Activated CD8-positive, alpha-beta T cell treated with anti-CD3 and anti-CD28 coated beads for 36 hours (primary cell): ENCODE results near the gene KRTAP6-2. TPM values are rescaled to one million over a fixed set of nuclear protein-coding genes. Genes with fewer than 3 reads are reported as not detected.

ENCODE experiments used
- ATAC-seq: fragments of 200-7000 bp; cut with Tn5 transposase; one replicate; pipeline ENCODE4 v1.10.0; 2021; ENCODE audit warnings: mild to moderate bottlenecking, moderate library complexity
- CTCF ChIA-PET: fragments of 350-600 bp; sonication (Branson Sonifier 250); formaldehyde crosslinking; loops from one replicate; lab custom pipeline; 2021; ENCODE audit warnings: antibody characterized with exemption; lab: Charles Lee
- POLR2A ChIA-PET: fragments of 350-600 bp; sonication (Branson Sonifier 250); formaldehyde crosslinking; loops from one replicate; lab custom pipeline; 2021; ENCODE audit warnings: antibody characterized with exemption; lab: Charles Lee
- DNase-seq: peaks from one replicate; pipeline ENCODE4 v3.0.0-alpha.2; 2020
- H3K27ac Mint-ChIP-seq: one replicate; pipeline ENCODE4 v1.8.0; 2021; ENCODE audit warnings: mild to moderate bottlenecking, mixed read lengths
- H3K27me3 Mint-ChIP-seq: one replicate; pipeline ENCODE4 v1.8.0; 2021; ENCODE audit warnings: mixed read lengths
- H3K36me3 Mint-ChIP-seq: one replicate; pipeline ENCODE4 v1.8.0; 2021; ENCODE audit warnings: low read depth, mixed read lengths
- H3K4me1 Mint-ChIP-seq: one replicate; pipeline ENCODE4 v1.8.0; 2021; ENCODE audit warnings: low read depth, mixed read lengths
- H3K4me3 Mint-ChIP-seq: one replicate; pipeline ENCODE4 v1.8.0; 2021; ENCODE audit warnings: mild to moderate bottlenecking, moderate library complexity, mixed read lengths
- H3K9me3 Mint-ChIP-seq: one replicate; pipeline ENCODE4 v1.8.0; 2021; ENCODE audit warnings: mixed read lengths
- intact Hi-C: fragments of 100-400 bp; cut with micrococcal nuclease; formaldehyde crosslinking; loops from one replicate; pipeline ENCODE4 v1.10.0; 2022
- total RNA-seq, 2 experiments: library from RNA; stranded (reverse); gene quantifications; one replicate each; pipeline ENCODE4 v1.2.3, GENCODE V29; 2021
- TF ChIP-seq, protein P1 (sequence below): fragments of 200-600 bp; IDR thresholded peaks from one replicate; pipeline ENCODE4 v1.8.0; 2022; ENCODE audit warnings: antibody characterized with exemption, mild to moderate bottlenecking

Gene KRTAP6-2
- total RNA-seq, 2 experiments from 2014 or later, result not detected

DNA sequence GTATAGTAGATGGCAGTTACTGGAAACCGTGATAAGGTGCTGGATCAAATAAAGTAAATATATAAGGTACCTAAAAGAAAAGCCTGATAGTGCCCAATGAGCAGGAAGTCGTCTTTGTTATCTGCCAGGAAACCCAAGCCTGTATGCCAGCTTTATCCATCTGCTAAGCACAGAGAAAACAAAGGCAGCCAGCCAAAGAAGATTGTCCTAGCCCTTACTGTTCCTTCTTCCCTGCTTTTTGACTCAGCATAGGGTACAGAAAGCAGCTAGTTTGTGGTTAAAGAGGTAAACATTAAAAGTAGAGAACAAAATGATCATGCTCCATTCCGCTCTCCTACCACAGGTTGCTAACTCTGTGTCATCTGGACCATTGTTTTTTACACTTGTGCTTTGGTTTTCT is 18.6 kb downstream of the KRTAP6-2 start:
- DNase-seq, result no peak
- Mint-ChIP-seq H3K36me3 (no peaks in the 10 kb centered on the region), H3K9me3 (no peaks in the 10 kb centered on the region), H3K4me3 (no peak overlapping the region), H3K27ac (no peak overlapping the region), H3K27me3 (no peaks in the 10 kb centered on the region), H3K4me1 (no peaks in the 10 kb centered on the region)
- TF ChIP-seq, protein P1, sequence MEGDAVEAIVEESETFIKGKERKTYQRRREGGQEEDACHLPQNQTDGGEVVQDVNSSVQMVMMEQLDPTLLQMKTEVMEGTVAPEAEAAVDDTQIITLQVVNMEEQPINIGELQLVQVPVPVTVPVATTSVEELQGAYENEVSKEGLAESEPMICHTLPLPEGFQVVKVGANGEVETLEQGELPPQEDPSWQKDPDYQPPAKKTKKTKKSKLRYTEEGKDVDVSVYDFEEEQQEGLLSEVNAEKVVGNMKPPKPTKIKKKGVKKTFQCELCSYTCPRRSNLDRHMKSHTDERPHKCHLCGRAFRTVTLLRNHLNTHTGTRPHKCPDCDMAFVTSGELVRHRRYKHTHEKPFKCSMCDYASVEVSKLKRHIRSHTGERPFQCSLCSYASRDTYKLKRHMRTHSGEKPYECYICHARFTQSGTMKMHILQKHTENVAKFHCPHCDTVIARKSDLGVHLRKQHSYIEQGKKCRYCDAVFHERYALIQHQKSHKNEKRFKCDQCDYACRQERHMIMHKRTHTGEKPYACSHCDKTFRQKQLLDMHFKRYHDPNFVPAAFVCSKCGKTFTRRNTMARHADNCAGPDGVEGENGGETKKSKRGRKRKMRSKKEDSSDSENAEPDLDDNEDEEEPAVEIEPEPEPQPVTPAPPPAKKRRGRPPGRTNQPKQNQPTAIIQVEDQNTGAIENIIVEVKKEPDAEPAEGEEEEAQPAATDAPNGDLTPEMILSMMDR, result no peak
- no peak for ATAC-seq
- ChIA-PET CTCF (no interaction called here), POLR2A (no interaction called here)
- intact Hi-C loops, result no loop called here

DNA sequence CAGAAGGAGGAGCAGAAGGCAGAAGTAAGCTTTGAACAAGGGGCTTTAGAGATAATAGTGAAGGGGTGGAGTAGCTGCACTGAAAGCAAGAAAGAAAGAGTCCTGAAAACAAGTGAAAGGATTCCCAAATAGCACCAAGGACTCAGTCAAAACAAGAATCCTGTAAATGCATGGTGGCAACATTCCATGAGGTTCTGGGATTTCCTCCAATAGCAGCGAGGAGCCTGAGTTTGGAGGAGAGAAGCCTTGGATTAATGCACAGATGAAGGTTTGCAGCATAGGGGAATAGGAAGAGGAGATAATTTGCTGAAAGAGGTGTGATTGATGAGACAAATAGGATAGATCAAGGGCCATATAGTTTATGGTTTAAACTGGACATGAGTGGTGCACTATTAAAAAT is 19.4 kb downstream of the KRTAP6-2 start:
- Mint-ChIP-seq H3K27ac (no peak overlapping the region), H3K27me3 (no peaks in the 10 kb centered on the region), H3K36me3 (no peaks in the 10 kb centered on the region), H3K4me3 (no peak overlapping the region), H3K4me1 (no peaks in the 10 kb centered on the region), H3K9me3 (no peaks in the 10 kb centered on the region)
- ATAC-seq (no peak), DNase-seq (no peak)
- ChIA-PET POLR2A (no interaction called here), CTCF (interaction anchor here (0.6 kb wide), 1 partner anchor 75 kb away, joined by 3 read pairs; no protein-coding TSS in a partner anchor)
- intact Hi-C loops, result no loop called here
- TF ChIP-seq, protein P1, result no peak

DNA sequence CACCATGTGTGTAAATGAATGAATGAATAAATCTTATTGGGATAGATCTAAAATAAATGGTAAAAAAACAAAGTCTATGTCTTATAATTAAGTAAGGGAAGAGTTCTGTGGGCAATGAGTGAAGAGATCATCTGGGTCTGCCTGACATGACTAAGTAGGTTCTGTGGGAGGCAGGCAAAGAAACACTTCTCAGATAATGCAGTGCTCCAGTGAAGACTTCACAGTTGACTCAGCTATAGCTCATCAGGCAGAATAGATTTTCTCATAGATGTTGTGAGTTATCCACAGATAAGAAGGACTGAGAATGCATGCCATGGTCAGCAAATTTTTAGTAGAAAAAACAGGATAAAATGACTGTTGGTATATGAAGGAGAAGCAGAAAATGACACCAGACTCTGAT is 20.9 kb downstream of the KRTAP6-2 start:
- DNase-seq (no peak), ATAC-seq (no peak)
- H3K4me3 Mint-ChIP-seq, result no peak overlapping the region
- ChIA-PET CTCF (no interaction called here), POLR2A (no interaction called here)
- H3K36me3 Mint-ChIP-seq, result no peaks in the 10 kb centered on the region
- TF ChIP-seq, protein P1, result no peak
- no peaks in the 10 kb centered on the region for H3K9me3 Mint-ChIP-seq
- intact Hi-C loops, result no loop called here
- no peaks in the 10 kb centered on the region for H3K4me1 Mint-ChIP-seq
- no peak overlapping the region for H3K27ac Mint-ChIP-seq
- H3K27me3 Mint-ChIP-seq, result no peaks in the 10 kb centered on the region

DNA sequence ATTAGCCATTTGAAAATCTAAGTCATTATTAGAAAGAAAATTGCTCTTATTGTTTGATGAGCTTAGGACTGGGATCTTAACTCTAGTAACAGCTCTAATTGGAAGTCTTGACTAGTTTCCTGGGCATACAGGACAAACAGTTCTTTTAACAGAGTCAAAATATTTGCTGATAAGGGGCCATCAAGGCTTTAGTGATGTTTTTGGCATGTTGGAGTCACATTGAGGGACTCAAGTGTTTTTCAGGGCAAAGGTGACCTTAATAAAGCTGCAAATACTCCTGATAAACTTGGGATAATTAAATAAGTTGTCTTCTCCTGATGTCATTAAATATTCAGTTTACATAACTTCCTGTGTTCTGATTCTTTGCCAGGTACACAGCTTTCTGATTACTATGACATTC is 31.1 kb downstream of the KRTAP6-2 start:
- no peak for DNase-seq
- H3K4me1 Mint-ChIP-seq, result no peaks in the 10 kb centered on the region
- H3K27ac Mint-ChIP-seq, result no peak overlapping the region
- intact Hi-C loops, result no loop called here
- no peak for ATAC-seq
- H3K27me3 Mint-ChIP-seq, result no peaks in the 10 kb centered on the region
- POLR2A ChIA-PET, result no interaction called here
- no peaks in the 10 kb centered on the region for H3K9me3 Mint-ChIP-seq
- no peaks in the 10 kb centered on the region for H3K36me3 Mint-ChIP-seq
- CTCF ChIA-PET, result no interaction called here
- no peak overlapping the region for H3K4me3 Mint-ChIP-seq
- TF ChIP-seq, protein P1, result no peak

DNA sequence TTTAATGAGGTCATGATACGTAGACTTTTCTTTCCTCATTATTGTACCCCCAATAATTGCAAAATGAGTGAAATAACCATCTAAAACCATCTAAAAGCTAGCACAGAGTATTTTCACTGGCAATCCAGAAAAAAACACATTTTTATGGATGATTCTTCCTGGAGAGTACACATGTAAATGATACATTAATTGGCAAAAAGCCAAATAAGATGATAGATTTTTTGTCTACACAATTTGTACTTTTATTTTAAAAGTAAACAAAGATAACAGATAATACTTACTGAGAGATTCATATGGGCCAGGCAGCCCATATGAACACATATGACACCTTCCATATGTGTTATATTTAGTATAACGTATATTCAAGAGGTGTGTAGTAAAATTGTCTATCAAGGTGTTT is 35.1 kb downstream of the KRTAP6-2 start:
- ChIA-PET CTCF (no interaction called here), POLR2A (no interaction called here)
- DNase-seq, result no peak
- H3K4me3 Mint-ChIP-seq, result no peak overlapping the region
- TF ChIP-seq, protein P1, result no peak
- no peak overlapping the region for H3K27ac Mint-ChIP-seq
- no peaks in the 10 kb centered on the region for H3K27me3 Mint-ChIP-seq
- H3K9me3 Mint-ChIP-seq, result no peaks in the 10 kb centered on the region
- H3K36me3 Mint-ChIP-seq, result no peaks in the 10 kb centered on the region
- ATAC-seq, result no peak
- intact Hi-C loops, result no loop called here
- H3K4me1 Mint-ChIP-seq, result no peaks in the 10 kb centered on the region
